WTC11 (cell line): ENCODE results near the gene THSD7B. TPM values are rescaled to one million over a fixed set of nuclear protein-coding genes. Genes with fewer than 3 reads are reported as not detected.

Experiments
- ATAC-seq: fragments of 200-7000 bp; cut with Tn5 transposase; 2 replicates; pipeline ENCODE4 v1.10.0; 2021; ENCODE audit warnings: mild to moderate bottlenecking, moderate library complexity
- CTCF ChIA-PET: fragments of 300-600 bp; sonication (Branson Sonifier 250); formaldehyde crosslinking; loops from one replicate; lab custom pipeline; 2021; ENCODE audit warnings: antibody characterized with exemption; lab: Charles Lee
- POLR2A ChIA-PET: fragments of 350-600 bp; sonication (Branson Sonifier 250); formaldehyde crosslinking; loops from one replicate; lab custom pipeline; 2021; ENCODE audit warnings: antibody characterized with exemption; lab: Charles Lee
- DNase-seq: peaks from one replicate; pipeline ENCODE4 v3.0.0; 2021; ENCODE audit warnings: low spot score
- H3K27ac Mint-ChIP-seq: 2 replicates; pipeline ENCODE4 v1.8.0; 2021; ENCODE audit warnings: mixed read lengths
- H3K27me3 Mint-ChIP-seq: 2 replicates; pipeline ENCODE4 v1.8.0; 2021; ENCODE audit warnings: low read depth, mild to moderate bottlenecking, moderate library complexity, mixed read lengths
- H3K36me3 Mint-ChIP-seq: 2 replicates; pipeline ENCODE4 v1.8.0; 2021; ENCODE audit warnings: mixed read lengths
- H3K4me1 Mint-ChIP-seq: 2 replicates; pipeline ENCODE4 v1.8.0; 2022; ENCODE audit warnings: mixed read lengths
- H3K4me3 Mint-ChIP-seq: 2 replicates; pipeline ENCODE4 v1.8.0; 2021; ENCODE audit warnings: mild to moderate bottlenecking, moderate library complexity, mixed read lengths
- H3K9me3 Mint-ChIP-seq: 2 replicates; pipeline ENCODE4 v1.8.0; 2021; ENCODE audit warnings: mixed read lengths
- ATF1 ChIP-seq: sonication (generic); formaldehyde crosslinking; IDR thresholded peaks from 2 replicates; pipeline ENCODE4 v1.8.1; 2023; ENCODE audit warnings: mild to moderate bottlenecking, moderate library complexity, missing genetic modification reagents
- ATF6 ChIP-seq: sonication (generic); formaldehyde crosslinking; IDR thresholded peaks from 2 replicates; pipeline ENCODE4 v1.8.1; 2023; ENCODE audit warnings: mild to moderate bottlenecking, missing genetic modification reagents
- CBFB ChIP-seq: sonication (generic); formaldehyde crosslinking; IDR thresholded peaks from 2 replicates; pipeline ENCODE4 v1.8.1; 2022; ENCODE audit warnings: mild to moderate bottlenecking, low read depth, missing genetic modification reagents
- CREB1 ChIP-seq: sonication (generic); formaldehyde crosslinking; IDR thresholded peaks from 2 replicates; pipeline ENCODE4 v1.8.0; 2023; ENCODE audit warnings: mild to moderate bottlenecking, missing genetic modification reagents
- CREM ChIP-seq: sonication (generic); formaldehyde crosslinking; IDR thresholded peaks from 2 replicates; pipeline ENCODE4 v1.8.1; 2022; ENCODE audit warnings: mild to moderate bottlenecking, missing genetic modification reagents, moderate library complexity
- E2F4 ChIP-seq: sonication (generic); formaldehyde crosslinking; IDR thresholded peaks from 2 replicates; pipeline ENCODE4 v1.8.1; 2022; ENCODE audit warnings: low read depth, mild to moderate bottlenecking, moderate library complexity, missing genetic modification reagents, borderline replicate concordance
- EMX1 ChIP-seq: fragments of 250-450 bp; sonication (Bioruptor Pico); IDR thresholded peaks from 2 replicates; pipeline ENCODE4 v1.8.0; 2021; ENCODE audit warnings: mild to moderate bottlenecking
- FOXP1 ChIP-seq: sonication (generic); formaldehyde crosslinking; IDR thresholded peaks from 2 replicates; pipeline ENCODE4 v1.8.0; 2022; ENCODE audit warnings: missing genetic modification reagents, mild to moderate bottlenecking, moderate library complexity, borderline replicate concordance
- JAZF1 ChIP-seq: fragments of 250-450 bp; sonication (Bioruptor Pico); IDR thresholded peaks from 2 replicates; pipeline ENCODE4 v1.9.0; 2021; ENCODE audit warnings: moderate library complexity, mild to moderate bottlenecking, inconsistent platforms
- KAT7 ChIP-seq: sonication (generic); formaldehyde crosslinking; IDR thresholded peaks from 2 replicates; pipeline ENCODE4 v1.8.1; 2023; ENCODE audit warnings: missing genetic modification reagents, mild to moderate bottlenecking, borderline replicate concordance
- MAX ChIP-seq: sonication (generic); formaldehyde crosslinking; IDR thresholded peaks from 2 replicates; pipeline ENCODE4 v1.8.0; 2022; ENCODE audit warnings: mild to moderate bottlenecking, missing genetic modification reagents
- MLX ChIP-seq: sonication (generic); formaldehyde crosslinking; IDR thresholded peaks from 2 replicates; pipeline ENCODE4 v1.8.1; 2023; ENCODE audit warnings: mild to moderate bottlenecking, missing genetic modification reagents, moderate library complexity
- MYBL2 ChIP-seq: sonication (generic); formaldehyde crosslinking; IDR thresholded peaks from 2 replicates; pipeline ENCODE4 v1.8.1; 2023; ENCODE audit warnings: mild to moderate bottlenecking, moderate library complexity, missing genetic modification reagents
- NFE2L1 ChIP-seq: sonication (generic); formaldehyde crosslinking; IDR thresholded peaks from 2 replicates; pipeline ENCODE4 v1.8.1; 2023; ENCODE audit warnings: missing genetic modification reagents
- PRRX2 ChIP-seq: fragments of 250-450 bp; sonication (Bioruptor Pico); IDR thresholded peaks from 2 replicates; pipeline ENCODE4 v1.8.0; 2021; ENCODE audit warnings: mild to moderate bottlenecking
- RELA ChIP-seq: sonication (generic); formaldehyde crosslinking; IDR thresholded peaks from 2 replicates; pipeline ENCODE4 v1.8.1; 2022; ENCODE audit warnings: missing genetic modification reagents, mild to moderate bottlenecking, borderline replicate concordance
- SMAD4 ChIP-seq: sonication (generic); formaldehyde crosslinking; IDR thresholded peaks from 2 replicates; pipeline ENCODE4 v1.8.0; 2022; ENCODE audit warnings: mild to moderate bottlenecking, missing genetic modification reagents
- TEAD4 ChIP-seq: sonication (generic); formaldehyde crosslinking; IDR thresholded peaks from 2 replicates; pipeline ENCODE4 v1.8.0; 2022; ENCODE audit warnings: mild to moderate bottlenecking, missing genetic modification reagents
- TP53 ChIP-seq: sonication (generic); formaldehyde crosslinking; IDR thresholded peaks from 2 replicates; pipeline ENCODE4 v1.8.1; 2023; ENCODE audit warnings: mild to moderate bottlenecking, missing genetic modification reagents
- ZBTB21 ChIP-seq: sonication (generic); formaldehyde crosslinking; IDR thresholded peaks from 2 replicates; pipeline ENCODE4 v1.8.1; 2023; ENCODE audit warnings: mild to moderate bottlenecking, missing genetic modification reagents, borderline replicate concordance
- ZMAT4 ChIP-seq: fragments of 250-450 bp; sonication (Bioruptor Pico); IDR thresholded peaks from 2 replicates; pipeline ENCODE4 v1.9.0; 2021; ENCODE audit warnings: mild to moderate bottlenecking
- ZNF121 ChIP-seq: sonication (generic); formaldehyde crosslinking; IDR thresholded peaks from 2 replicates; pipeline ENCODE4 v1.8.0; 2023; ENCODE audit warnings: missing genetic modification reagents
- ZNF317 ChIP-seq: sonication (generic); formaldehyde crosslinking; IDR thresholded peaks from 2 replicates; pipeline ENCODE4 v1.8.1; 2023; ENCODE audit warnings: low read depth, mild to moderate bottlenecking, moderate library complexity, missing genetic modification reagents, borderline replicate concordance
- ZNF396 ChIP-seq: fragments of 250-450 bp; sonication (Bioruptor Pico); IDR thresholded peaks from 2 replicates; pipeline ENCODE4 v1.8.0; 2021; ENCODE audit warnings: mild to moderate bottlenecking, moderate library complexity, borderline replicate concordance
- ZNF423 ChIP-seq: fragments of 250-450 bp; sonication (Bioruptor Pico); IDR thresholded peaks from 2 replicates; pipeline ENCODE4 v2.1.2; 2022; ENCODE audit warnings: mild to moderate bottlenecking, moderate library complexity
- ZNF671 ChIP-seq: fragments of 250-450 bp; sonication (Bioruptor Pico); IDR thresholded peaks from 2 replicates; pipeline ENCODE4 v1.8.0; 2021; ENCODE audit warnings: mild to moderate bottlenecking
- total RNA-seq: library from RNA; stranded (reverse); gene quantifications from 3 replicates; pipeline ENCODE4 v1.2.3, GENCODE V29; 2021

Gene THSD7B
- total RNA-seq, 1 experiment from 2014 or later, result 2.9 TPM

- H3K27me3 Mint-ChIP-seq, result no peaks in the 10 kb centered on the region
- ChIA-PET POLR2A (interaction anchor here (0.5 kb wide), 1 partner anchor 38 kb away, joined by 3 read pairs; no protein-coding TSS in a partner anchor), CTCF (interaction anchor here (1.0 kb wide), 1 partner anchor 20 kb away, joined by 3 read pairs; no protein-coding TSS in a partner anchor)
These were observed 255.3 kb downstream of the THSD7B start for GRCh38 chr2:137020452-137021196.

GRCh38 chr2:137021763-137022162 lies 256.4 kb downstream of the THSD7B start:
- Mint-ChIP-seq H3K27me3 (no peaks in the 10 kb centered on the region), H3K4me1 (peaks cover 20% of the 10 kb centered on the region), H3K36me3 (no peaks in the 10 kb centered on the region), H3K4me3 (no peak overlapping the region), H3K27ac (no peak overlapping the region)
- no peak for DNase-seq
- ChIA-PET CTCF (no interaction called here), POLR2A (no interaction called here)
- TF ChIP-seq EMX1 (CRISPR knock-in tag), result no peak
- no peak for TF ChIP-seq ZBTB21 (CRISPR knock-in tag)
- no peak for TF ChIP-seq CREB1 (CRISPR knock-in tag)
- TF ChIP-seq KAT7 (CRISPR knock-in tag), result no peak
- TF ChIP-seq, all 79 proteins: peak for 0
- no peak for ATAC-seq
- no peaks in the 10 kb centered on the region for H3K9me3 Mint-ChIP-seq

More at GRCh38 chr2:137020452-137021196, 255.3 kb downstream of the THSD7B start:
- Mint-ChIP-seq H3K4me3 (no peak overlapping the region), H3K9me3 (no peaks in the 10 kb centered on the region), H3K4me1 (peaks cover 20% of the 10 kb centered on the region)
- TF ChIP-seq ZMAT4 (CRISPR knock-in tag), result no peak
- TF ChIP-seq ATF6 (CRISPR knock-in tag), result no peak
- TF ChIP-seq CBFB (CRISPR knock-in tag), result no peak
- TF ChIP-seq ZNF396 (CRISPR knock-in tag), result no peak
- no peak for TF ChIP-seq ZNF423
- TF ChIP-seq TP53 (CRISPR knock-in tag), result no peak
- TF ChIP-seq ZNF317, result no peak
- TF ChIP-seq JAZF1 (CRISPR knock-in tag), result no peak
- TF ChIP-seq RELA (CRISPR knock-in tag), result no peak
- TF ChIP-seq, all 79 proteins: peak for 0
- ATAC-seq (no peak), DNase-seq (no peak)
- Mint-ChIP-seq H3K36me3 (no peaks in the 10 kb centered on the region), H3K27ac (no peak overlapping the region)

GRCh38 chr2:137023205-137023604 lies 257.9 kb downstream of the THSD7B start:
- TF ChIP-seq NFE2L1 (CRISPR knock-in tag) (no peak), SMAD4 (CRISPR knock-in tag) (no peak), CBFB (CRISPR knock-in tag) (no peak), ATF1 (no peak)
- H3K27me3 Mint-ChIP-seq, result no peaks in the 10 kb centered on the region
- no peaks in the 10 kb centered on the region for H3K36me3 Mint-ChIP-seq
- DNase-seq, result no peak
- H3K27ac Mint-ChIP-seq, result no peak overlapping the region
- ChIA-PET POLR2A (no interaction called here), CTCF (interaction anchor here (0.6 to 1.1 kb wide), 3 partner anchors 61 to 150 kb away, joined by 3 read pairs; no protein-coding TSS in a partner anchor)
- ATAC-seq, result peak; percentile 86
- peaks cover 20% of the 10 kb centered on the region for H3K4me1 Mint-ChIP-seq
- H3K9me3 Mint-ChIP-seq, result peaks cover 4% of the 10 kb centered on the region; the same call in 1 of the 2 replicates
- H3K4me3 Mint-ChIP-seq, result no peak overlapping the region

GRCh38 chr2:137031731-137032130 lies 266.4 kb downstream of the THSD7B start:
- Mint-ChIP-seq H3K9me3 (peaks cover 11% of the 10 kb centered on the region; the same call in 1 of the 2 replicates), H3K27ac (no peak overlapping the region), H3K4me1 (no peaks in the 10 kb centered on the region), H3K4me3 (no peak overlapping the region), H3K36me3 (no peaks in the 10 kb centered on the region), H3K27me3 (no peaks in the 10 kb centered on the region)
- ATAC-seq (no peak), DNase-seq (no peak)
- CTCF ChIA-PET, result no interaction called here
- POLR2A ChIA-PET, result no interaction called here
- TF ChIP-seq PRRX2, result no peak
- TF ChIP-seq MYBL2, result no peak
- no peak for TF ChIP-seq ZBTB21 (CRISPR knock-in tag)
- no peak for TF ChIP-seq TP53 (CRISPR knock-in tag)
- TF ChIP-seq MLX (CRISPR knock-in tag), result no peak
- no peak for TF ChIP-seq CREM
- TF ChIP-seq MAX (CRISPR knock-in tag), result no peak
- no peak for TF ChIP-seq ZNF423
- no peak for TF ChIP-seq TEAD4 (CRISPR knock-in tag)
- no peak for TF ChIP-seq ZNF121
- no peak for TF ChIP-seq RELA (CRISPR knock-in tag)
- TF ChIP-seq ZNF671 (CRISPR knock-in tag), result no peak
- TF ChIP-seq CBFB (CRISPR knock-in tag), result no peak
- TF ChIP-seq E2F4 (CRISPR knock-in tag), result no peak
- no peak for TF ChIP-seq FOXP1 (CRISPR knock-in tag)
